ENCODE measurements around the gene RNF187.
A peak's percentile ranks its signal among the peaks of the same experiment; 100 is the strongest.

RNF187 gene

DNA sequence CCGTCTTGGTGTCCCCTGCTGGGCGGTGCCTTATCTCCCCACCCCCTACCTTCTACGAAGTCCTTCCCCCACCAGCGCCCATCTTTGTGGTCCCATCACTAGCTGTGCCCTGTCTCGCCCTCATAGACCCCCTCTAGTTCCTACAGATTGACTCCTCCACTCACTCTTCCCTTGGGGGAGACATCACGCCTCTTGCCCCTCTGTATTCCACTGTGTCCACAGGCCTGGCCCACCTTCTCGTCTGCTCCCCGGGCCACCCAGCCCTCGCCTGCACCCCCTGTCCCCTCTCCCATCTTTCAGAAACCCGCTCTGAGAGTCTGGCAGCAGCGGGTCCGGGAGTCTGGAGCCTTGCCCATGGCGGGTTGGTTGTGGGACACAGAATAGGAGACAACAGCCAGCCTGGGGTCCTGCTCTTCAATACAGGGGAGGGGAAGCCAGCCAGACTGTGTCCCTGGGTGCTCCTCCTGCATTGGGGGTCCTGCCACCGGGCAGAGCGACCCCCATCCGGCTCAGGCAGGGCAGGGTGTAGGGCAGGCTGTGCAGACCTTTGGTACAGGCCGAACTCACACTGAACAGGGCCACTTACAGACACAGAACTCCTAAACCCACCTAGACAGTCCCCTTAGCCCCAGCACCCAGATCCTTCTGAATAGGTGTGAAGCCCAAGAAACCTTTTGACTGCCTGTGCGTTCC, 1.1 kb downstream of the RNF187 start:
- Mint-ChIP-seq H3K36me3 (peaks cover 22 to 33% of the 10 kb centered on the region in 2 donors), H3K27ac (peak overlapping the region; percentile 86), H3K4me3 (peak overlapping the region; percentile 89 to 92), H3K9me3 (no peaks in the 10 kb centered on the region), H3K4me1 (peaks cover 26 to 32% of the 10 kb centered on the region in 2 donors), H3K27me3 (no peaks in the 10 kb centered on the region)
- peak in 1 of 2 donors; percentile 1 for ATAC-seq (replicated peaks)
- DNase-seq, result no peak

DNA sequence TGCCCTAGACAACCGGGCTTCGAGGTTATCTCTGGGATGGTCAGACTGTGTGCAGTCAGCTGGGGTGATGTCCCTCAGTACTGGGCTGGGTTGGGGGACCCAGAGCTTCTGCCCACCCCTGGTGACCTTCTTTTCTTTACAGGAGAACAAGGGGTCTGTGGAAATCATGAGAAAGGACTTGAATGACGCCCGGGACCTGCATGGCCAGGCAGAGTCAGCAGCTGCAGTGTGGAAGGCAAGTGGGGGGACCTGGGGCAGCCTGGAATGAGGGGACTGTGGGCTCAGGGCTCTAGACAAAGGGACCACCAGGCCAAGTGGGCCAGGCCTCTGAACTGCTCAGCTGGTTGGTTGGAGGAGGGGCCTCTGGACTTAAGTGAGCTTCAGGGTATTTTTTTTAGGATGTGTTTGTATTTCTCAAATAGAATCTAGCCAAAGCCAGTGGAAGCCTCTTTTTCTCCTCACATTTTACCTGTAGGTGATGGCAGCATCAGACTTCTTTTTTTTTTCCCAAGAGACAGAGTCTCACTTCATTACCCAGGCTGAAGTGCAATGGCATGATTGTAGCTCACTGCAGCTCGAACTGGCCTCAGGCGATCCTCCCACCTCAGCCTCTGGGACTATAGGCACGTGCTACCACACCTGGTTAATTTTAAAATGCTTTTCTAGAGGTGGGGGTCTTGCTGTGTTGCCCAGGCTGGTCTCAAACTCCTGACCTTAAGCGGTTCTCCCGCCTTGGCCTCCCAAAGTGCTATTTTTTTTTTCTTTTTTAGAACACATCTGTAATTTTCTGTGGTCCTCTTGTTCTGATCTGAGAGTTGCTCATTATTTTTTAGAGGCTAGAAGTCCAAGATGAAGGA, 1.9 kb downstream of the RNF187 start:
- H3K4me1 Mint-ChIP-seq, result peaks cover 28 to 36% of the 10 kb centered on the region in 2 donors
- no peak for ATAC-seq (replicated peaks)

DNA sequence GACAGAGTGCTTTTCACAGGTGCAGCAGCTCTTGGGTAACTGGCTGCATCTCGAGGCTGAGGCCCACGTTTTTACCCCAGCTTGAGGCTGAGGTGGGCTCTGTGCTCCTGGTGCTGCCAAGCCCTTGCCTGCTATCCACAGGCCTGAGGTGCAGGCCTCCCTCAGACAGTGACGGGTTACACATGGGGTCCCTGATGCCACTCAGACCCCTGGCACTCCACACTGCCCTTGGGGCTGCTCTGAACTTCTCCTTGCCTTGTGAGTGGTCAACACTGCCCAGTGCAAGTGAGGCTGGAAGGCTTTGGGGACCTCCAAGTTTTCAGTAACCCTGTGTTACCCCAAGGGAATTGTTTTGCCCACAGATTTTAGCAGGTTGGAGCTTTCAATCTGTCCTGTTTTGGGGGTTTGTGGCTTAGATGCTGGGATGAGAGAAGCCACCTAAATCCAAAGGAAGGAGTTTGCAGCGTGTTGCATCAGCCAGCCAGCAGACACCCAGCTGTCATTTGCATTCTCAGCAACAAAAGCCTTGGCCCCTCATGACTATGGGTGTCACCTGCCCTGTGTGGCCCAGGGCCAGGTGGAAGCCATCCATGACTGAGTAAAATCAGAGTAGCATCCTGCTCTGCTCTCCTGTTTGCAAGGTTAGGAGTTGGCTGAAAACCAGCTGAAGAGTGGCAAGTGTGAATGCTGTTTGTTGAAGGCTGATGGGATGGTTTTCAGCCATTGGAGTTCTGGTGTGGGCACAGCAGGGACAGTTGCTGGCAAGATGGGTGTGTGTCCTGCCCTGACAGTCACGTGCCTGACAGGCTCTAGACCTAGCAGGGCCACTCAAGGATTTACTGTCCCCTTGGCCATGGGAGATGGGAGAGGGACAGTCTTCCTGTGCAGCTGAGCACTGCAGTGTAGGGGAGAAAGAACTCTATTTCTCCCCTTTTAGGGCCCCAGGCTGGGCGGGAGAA, 3.2 kb downstream of the RNF187 start:
- H3K9me3 Mint-ChIP-seq, result no peaks in the 10 kb centered on the region
- no peaks in the 10 kb centered on the region for H3K27me3 Mint-ChIP-seq
- H3K4me3 Mint-ChIP-seq, result peak overlapping the region in 1 of 2 donors; percentile 37
- H3K27ac Mint-ChIP-seq, result peak overlapping the region; percentile 4
- peaks cover 33 to 36% of the 10 kb centered on the region in 2 donors for H3K4me1 Mint-ChIP-seq
- peaks cover 38 to 51% of the 10 kb centered on the region in 2 donors for H3K36me3 Mint-ChIP-seq
- ATAC-seq (replicated peaks) (no peak), DNase-seq (no peak)

More for the DNA sequence above, 1.9 kb downstream of the RNF187 start:
- Mint-ChIP-seq H3K27me3 (no peaks in the 10 kb centered on the region), H3K36me3 (peaks cover 26 to 40% of the 10 kb centered on the region in 2 donors), H3K27ac (peak overlapping the region; percentile 86), H3K4me3 (peak overlapping the region; percentile 89 to 92), H3K9me3 (no peaks in the 10 kb centered on the region)
- DNase-seq, result no peak

DNA sequence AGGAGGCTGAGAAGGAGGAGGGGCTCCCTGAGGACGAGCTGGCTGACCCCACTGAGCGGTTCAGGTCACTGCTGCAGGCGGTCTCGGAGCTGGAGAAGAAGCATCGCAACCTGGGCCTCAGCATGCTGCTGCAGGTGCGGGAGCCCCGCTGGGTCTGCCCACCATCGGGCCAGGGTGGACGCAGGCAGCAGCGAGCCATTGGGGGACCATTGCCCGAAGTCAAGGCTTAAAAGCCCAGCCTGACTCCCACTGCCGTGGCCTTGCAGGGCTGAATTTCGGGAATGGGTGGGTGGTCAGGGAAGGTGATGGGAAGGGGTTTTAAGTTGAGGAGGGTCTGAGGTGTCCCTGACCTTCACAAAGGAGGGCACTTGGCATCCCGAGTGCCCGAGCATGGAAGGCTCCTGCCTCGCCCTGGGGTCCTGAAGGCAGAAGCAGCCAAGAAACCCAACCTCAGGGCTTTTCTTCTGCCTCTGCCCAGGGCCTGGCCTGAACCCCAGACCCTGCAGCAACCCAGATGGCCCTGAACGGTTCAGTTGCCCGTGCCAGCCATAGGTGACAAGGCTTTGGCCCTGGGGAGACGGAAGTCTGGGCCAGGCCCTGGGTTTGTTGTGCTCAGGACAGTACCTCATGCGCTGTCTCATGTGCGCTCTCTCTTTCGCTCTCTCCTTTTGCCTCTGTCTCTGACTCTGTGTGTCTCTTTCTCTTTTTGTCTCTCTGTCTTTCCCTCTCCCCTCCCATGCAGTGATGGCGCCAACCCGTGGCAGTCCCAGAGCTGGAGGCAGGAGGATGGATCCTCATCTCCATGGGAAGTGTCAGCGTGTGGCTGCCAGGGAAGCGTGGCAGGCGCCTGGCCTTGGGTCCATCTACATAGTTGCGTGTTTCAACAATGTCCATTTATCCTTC, 6.2 kb downstream of the RNF187 start:
- peaks cover 27 to 36% of the 10 kb centered on the region in 2 donors for H3K4me1 Mint-ChIP-seq
- no peak for ATAC-seq (replicated peaks)
- no peaks in the 10 kb centered on the region for H3K27me3 Mint-ChIP-seq
- no peaks in the 10 kb centered on the region for H3K9me3 Mint-ChIP-seq
- DNase-seq, result no peak
- no peak overlapping the region for H3K4me3 Mint-ChIP-seq
- H3K36me3 Mint-ChIP-seq, result peaks cover 54 to 76% of the 10 kb centered on the region in 2 donors
- no peak overlapping the region for H3K27ac Mint-ChIP-seq

DNA sequence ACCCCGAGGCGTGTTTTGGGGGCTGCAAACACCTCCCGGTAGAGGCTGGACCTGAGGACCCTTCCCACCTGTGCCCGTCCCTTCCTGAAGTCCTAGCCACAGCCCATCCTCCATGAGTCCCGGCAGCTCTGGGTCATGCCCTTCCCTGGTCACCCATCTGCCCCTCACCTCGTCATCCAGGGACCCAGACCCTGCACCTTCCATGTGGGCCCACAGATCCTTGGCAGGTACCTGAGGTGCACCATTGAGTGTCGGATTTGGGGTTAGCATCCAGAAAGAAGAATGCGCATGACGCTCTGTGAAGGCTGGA, 6.8 kb downstream of the RNF187 start:
- no peak for ATAC-seq (replicated peaks)
- H3K27me3 Mint-ChIP-seq, result no peaks in the 10 kb centered on the region
- H3K4me3 Mint-ChIP-seq, result no peak overlapping the region
- H3K27ac Mint-ChIP-seq, result no peak overlapping the region
- peaks cover 21 to 30% of the 10 kb centered on the region in 2 donors for H3K4me1 Mint-ChIP-seq
- no peak for DNase-seq
- H3K9me3 Mint-ChIP-seq, result no peaks in the 10 kb centered on the region
- peaks cover 52 to 76% of the 10 kb centered on the region in 2 donors for H3K36me3 Mint-ChIP-seq

DNA sequence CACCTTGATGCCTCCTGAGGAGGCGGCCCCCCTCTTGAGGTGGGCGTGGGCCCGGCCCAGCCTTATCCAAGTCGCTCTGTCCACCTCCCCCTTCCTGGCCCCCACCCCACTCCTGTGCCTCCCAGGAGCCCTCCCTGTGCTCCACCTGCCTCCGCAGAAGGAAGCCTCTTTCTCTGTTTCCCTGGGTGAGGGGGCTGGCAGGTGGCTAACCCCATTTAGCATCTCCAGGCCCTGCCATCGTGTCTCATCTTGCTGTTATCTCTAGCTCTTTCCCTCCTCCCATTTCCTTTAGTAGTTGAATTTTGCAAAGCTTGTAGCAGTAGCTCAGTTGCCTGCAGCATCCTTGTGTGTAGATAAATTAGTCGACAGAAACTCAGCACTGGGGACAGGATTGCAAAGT, 7.2 kb downstream of the RNF187 start:
- Mint-ChIP-seq H3K9me3 (no peaks in the 10 kb centered on the region), H3K27me3 (no peaks in the 10 kb centered on the region), H3K36me3 (peaks cover 53 to 78% of the 10 kb centered on the region in 2 donors), H3K27ac (no peak overlapping the region), H3K4me1 (peaks cover 19 to 28% of the 10 kb centered on the region in 2 donors), H3K4me3 (no peak overlapping the region)
- DNase-seq, result no peak
- no peak for ATAC-seq (replicated peaks)

DNA sequence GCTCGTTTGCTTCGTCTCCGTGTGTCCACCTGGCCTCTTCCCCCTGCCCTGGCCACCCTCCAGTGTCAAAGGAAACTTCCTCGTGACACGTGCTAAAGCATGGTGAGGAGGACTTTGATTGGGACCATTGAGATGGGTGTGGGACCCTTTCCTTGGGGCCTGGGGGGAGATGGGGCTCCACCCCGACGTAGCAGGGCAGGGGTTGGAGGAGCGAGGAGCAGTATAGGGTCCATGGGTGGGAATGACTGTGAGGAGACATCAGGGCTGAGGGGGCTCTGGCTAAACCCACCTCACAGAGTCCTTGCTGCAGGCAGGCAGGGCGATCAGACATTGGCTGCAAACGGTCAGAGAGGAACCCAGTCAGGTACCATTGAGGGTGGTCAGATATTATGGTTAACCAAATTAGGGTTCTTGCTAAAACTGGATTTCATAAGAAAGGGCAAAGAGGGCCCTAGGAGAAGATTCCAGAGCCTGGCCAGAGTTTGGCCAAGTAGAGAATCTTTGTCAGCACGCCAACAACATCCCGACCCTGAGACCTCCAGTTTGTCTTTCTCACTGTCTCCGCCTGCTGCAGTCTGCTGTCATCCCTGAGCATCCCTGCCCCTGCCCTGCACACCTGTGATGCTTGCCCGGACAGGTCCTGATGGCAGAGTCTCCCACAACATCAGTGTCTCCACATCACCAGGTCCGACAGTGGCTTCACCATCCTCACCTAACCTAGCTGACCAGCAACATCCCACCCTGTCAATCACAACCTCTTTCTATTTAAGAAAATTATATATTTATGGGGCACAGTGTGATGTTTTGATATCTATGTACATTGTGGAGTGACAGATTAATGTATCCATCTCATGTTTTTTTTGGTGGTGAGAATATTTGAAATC, 8.0 kb downstream of the RNF187 start:
- Mint-ChIP-seq H3K27ac (no peak overlapping the region), H3K4me1 (peaks cover 18 to 28% of the 10 kb centered on the region in 2 donors), H3K36me3 (peaks cover 48 to 73% of the 10 kb centered on the region in 2 donors), H3K27me3 (no peaks in the 10 kb centered on the region), H3K9me3 (no peaks in the 10 kb centered on the region), H3K4me3 (no peak overlapping the region)
- ATAC-seq (replicated peaks) (no peak), DNase-seq (no peak)

DNA sequence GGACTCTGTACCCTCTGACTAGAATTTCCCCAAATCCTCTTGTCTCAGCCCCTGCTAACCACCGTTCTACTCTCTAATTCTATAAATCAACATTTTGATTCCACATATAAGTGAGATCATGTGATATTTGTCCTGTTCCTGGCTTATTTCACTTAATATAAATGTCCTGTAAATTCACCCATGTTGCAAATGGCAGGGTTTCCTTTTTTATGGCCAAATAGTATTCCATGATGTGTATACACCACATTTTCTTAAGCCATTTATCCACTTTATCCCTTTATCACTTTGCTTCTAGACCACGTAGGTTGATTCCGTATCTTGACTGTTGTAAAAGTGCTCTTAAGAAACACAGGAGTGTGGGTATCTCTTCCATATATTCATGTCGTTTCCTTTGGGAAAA, 8.9 kb downstream of the RNF187 start:
- no peaks in the 10 kb centered on the region for H3K27me3 Mint-ChIP-seq

DNA sequence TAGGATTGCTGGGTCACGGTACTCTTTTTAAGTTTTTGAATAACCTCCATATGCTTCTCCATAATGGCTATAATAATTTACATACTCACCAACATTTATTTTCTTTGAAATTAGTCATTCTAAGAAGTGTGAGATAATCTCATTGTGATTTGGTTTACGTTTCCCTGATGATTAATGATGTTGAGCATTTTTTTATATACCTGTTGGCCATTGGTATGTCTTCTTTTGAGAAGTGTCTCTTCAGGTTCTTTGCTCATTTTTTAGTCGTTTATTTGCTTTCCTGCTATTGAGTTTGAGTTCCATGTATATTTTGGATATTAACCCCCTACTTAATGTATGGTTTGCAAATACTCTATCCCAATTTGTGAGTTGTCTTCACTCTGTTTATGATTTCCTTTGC, 9.3 kb downstream of the RNF187 start:
- Mint-ChIP-seq H3K4me1 (peaks cover 24 to 34% of the 10 kb centered on the region in 2 donors), H3K36me3 (peaks cover 40 to 65% of the 10 kb centered on the region in 2 donors), H3K9me3 (no peaks in the 10 kb centered on the region), H3K4me3 (no peak overlapping the region), H3K27ac (peak overlapping the region; percentile 65), H3K27me3 (no peaks in the 10 kb centered on the region)
- ATAC-seq (replicated peaks), result no peak
- no peak for DNase-seq

More for the DNA sequence above, 8.9 kb downstream of the RNF187 start:
- no peak for DNase-seq
- Mint-ChIP-seq H3K27ac (no peak overlapping the region), H3K9me3 (no peaks in the 10 kb centered on the region), H3K36me3 (peaks cover 41 to 67% of the 10 kb centered on the region in 2 donors), H3K4me1 (peaks cover 21 to 30% of the 10 kb centered on the region in 2 donors), H3K4me3 (no peak overlapping the region)
- no peak for ATAC-seq (replicated peaks)

DNA sequence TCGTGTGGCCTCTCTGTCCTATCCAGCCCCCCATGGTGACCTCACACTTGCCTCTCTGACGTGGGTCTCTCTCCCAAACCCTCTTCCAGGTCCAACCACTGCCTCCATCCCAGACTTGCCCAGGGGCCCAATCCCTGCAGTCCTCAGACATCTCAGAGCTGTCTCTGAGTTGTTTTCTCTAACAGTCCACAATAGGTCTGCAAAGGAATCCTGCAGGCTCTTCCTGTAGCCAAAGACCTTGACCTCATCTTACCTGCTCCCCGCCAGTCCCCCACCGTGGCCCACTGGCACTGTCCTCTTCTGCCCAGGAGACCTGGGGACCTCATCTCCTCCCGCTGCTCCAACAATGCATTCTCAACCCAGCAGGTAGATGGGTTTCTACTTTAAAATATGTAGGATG, 10.0 kb downstream of the RNF187 start:
- no peak for ATAC-seq (replicated peaks)
- Mint-ChIP-seq H3K4me3 (no peak overlapping the region), H3K36me3 (peaks cover 36 to 58% of the 10 kb centered on the region in 2 donors), H3K27ac (no peak overlapping the region), H3K4me1 (peaks cover 25 to 39% of the 10 kb centered on the region in 2 donors), H3K27me3 (no peaks in the 10 kb centered on the region), H3K9me3 (no peaks in the 10 kb centered on the region)
- DNase-seq, result no peak

DNA sequence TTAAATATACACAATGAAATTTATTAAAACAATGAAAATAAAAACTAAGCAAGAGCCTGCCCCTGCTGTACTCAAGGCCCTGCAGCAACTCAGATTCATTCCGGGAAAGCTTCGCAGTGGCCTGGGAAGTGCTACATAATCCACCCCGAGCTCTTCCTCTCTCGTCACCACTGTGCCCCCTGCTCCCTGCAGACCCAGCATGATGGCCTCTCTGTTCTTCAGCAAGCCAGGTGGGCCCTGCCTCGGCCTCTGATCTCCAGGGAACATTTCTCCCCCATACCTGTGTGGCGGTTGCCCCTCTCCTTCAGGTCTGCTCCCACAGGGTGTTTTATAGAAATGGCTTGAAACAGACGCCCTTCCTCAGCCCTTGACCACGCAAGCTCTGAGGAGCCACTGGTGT, 10.6 kb downstream of the RNF187 start:
- DNase-seq (no peak), ATAC-seq (replicated peaks) (no peak)
- Mint-ChIP-seq H3K4me1 (peaks cover 25 to 39% of the 10 kb centered on the region in 2 donors), H3K27ac (no peak overlapping the region), H3K36me3 (peaks cover 36 to 55% of the 10 kb centered on the region in 2 donors), H3K9me3 (no peaks in the 10 kb centered on the region), H3K27me3 (no peaks in the 10 kb centered on the region), H3K4me3 (no peak overlapping the region)

DNA sequence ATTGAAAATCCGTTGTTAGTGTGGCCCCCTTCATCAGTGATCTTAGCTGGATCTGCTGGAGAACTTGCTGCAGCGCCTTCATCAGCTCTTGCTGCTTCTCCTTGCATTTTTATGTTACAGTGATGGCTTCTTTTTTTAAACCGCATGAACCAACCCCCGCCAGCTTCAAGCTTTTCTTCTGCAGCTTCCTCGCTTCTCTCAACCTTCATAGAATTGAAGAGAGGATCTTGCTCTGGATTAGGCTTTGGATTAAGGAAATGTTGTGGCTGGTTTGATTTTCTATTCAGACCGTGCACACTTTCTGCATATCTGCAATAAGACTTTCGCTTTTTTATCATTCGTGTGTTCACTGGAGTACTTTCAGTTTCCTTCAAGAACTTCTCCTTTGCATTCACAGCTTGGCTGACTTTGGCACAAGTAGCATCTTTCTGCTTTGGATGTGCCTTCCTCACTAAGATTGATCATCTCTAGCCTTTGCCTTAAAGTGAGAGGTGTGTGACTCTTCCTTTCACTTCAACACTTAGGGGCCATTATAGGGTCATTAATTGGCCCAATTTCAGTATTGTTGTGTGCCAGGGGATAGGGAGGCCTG, 13.1 kb downstream of the RNF187 start:
- H3K27ac Mint-ChIP-seq, result peak overlapping the region; percentile 53
- peaks cover 21 to 35% of the 10 kb centered on the region in 2 donors for H3K36me3 Mint-ChIP-seq
- peaks cover 18 to 35% of the 10 kb centered on the region in 2 donors for H3K4me1 Mint-ChIP-seq
- H3K9me3 Mint-ChIP-seq, result no peaks in the 10 kb centered on the region
- DNase-seq, result no peak
- peaks cover under 1 to 7% of the 10 kb centered on the region in 2 donors for H3K27me3 Mint-ChIP-seq
- peak overlapping the region; percentile 71 for H3K4me3 Mint-ChIP-seq
- peak; percentile 46 to 55 for ATAC-seq (replicated peaks)

Measured in stimulated activated naive B cell treated with anti-CD40 and anti-IgM and Interleukin-4, amounts not matched to agents 10 μg/mL and 1 μg/mL and 100 μg/mL, for 72 hours (primary cell).